Measurements from ENCODE around the gene ZNF70. TPM values are rescaled to one million over a fixed set of nuclear protein-coding genes. Genes with fewer than 3 reads are reported as not detected.
A peak's percentile ranks its signal among the peaks of the same experiment; 100 is the strongest.

The ZNF70 gene
- total RNA-seq = 1 to 10 TPM; 3.2 to 5.0 TPM

GRCh38 chr22:23750714-23751440, at the start of gene ZNF70:
Gene ZNF70 (minus strand): TSS chr22:23751112. CDS start chr22:23745140, 5,972 bp downstream.
- Histone ChIP-seq H3K27ac (peak within 1 kb of the TSS; percentile 88 to 94), H3K27me3 (no peaks in the 10 kb centered on the region), H3K9me3 (no peaks in the 10 kb centered on the region), H3K4me3 (peak within 1 kb of the TSS; percentile 53 to 63), H3K4me1 (peaks cover 0 to 19% of the 10 kb centered on the region in 2 donors), H3K36me3 (no peaks in the 10 kb centered on the region)
- peak in 1 of 2 donors; percentile 31 for TF ChIP-seq CTCF (IDR thresholded peaks at IDR 0.05)
- peak; percentile 82 for DNase-seq (ENCODE audit: low spot score)

DNA sequence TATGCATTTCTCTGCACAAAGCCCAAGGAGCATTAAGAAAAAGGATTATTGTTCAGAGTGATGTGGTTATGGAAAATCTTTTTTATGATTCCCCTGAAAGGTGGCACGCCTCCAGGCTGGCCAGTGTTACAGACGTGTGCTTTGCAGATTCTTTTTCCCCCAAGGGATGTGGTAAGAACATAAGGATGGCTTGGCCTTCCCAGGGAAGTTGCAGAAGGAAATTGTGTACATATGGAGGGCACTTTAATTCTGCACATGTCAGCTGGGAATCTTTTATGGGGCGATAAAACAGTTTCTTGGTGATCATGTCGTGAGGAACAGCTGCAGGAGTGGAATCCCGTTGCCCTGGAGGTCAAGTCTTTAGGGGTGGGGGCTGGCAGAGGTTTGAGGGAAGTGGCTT, 45.5 kb upstream of the ZNF70 start:
- peaks cover 0 to 6% of the 10 kb centered on the region in 2 donors for H3K4me1 ChIP-seq
- H3K27ac ChIP-seq = no peak overlapping the region
- H3K4me3 ChIP-seq = no peak overlapping the region
- H3K36me3 ChIP-seq = peaks cover 77% of the 10 kb centered on the region
- DNase-seq (ENCODE audit: low spot score) = no peak
- no peaks in the 10 kb centered on the region for H3K9me3 ChIP-seq
- H3K27me3 ChIP-seq = no peaks in the 10 kb centered on the region
- no peak for TF ChIP-seq CTCF (IDR thresholded peaks at IDR 0.05)

- no peaks in the 10 kb centered on the region for H3K27me3 ChIP-seq
- TF ChIP-seq CTCF (IDR thresholded peaks at IDR 0.05) = no peak
- peaks cover 55% of the 10 kb centered on the region for H3K36me3 ChIP-seq
- peaks cover 0 to 35% of the 10 kb centered on the region in 2 donors for H3K4me1 ChIP-seq
- no peak overlapping the region for H3K4me3 ChIP-seq
- no peak overlapping the region for H3K27ac ChIP-seq
- no peak for DNase-seq (ENCODE audit: low spot score)
- H3K9me3 ChIP-seq = no peaks in the 10 kb centered on the region
These were observed 42.4 kb upstream of the ZNF70 start for GRCh38 chr22:23793326-23793725.

GRCh38 chr22:23791738-23792645, 41.1 kb upstream of the ZNF70 start:
- Histone ChIP-seq H3K27ac (no peak overlapping the region), H3K27me3 (no peaks in the 10 kb centered on the region), H3K4me3 (no peak overlapping the region), H3K36me3 (peaks cover 48% of the 10 kb centered on the region), H3K4me1 (peaks cover 0 to 45% of the 10 kb centered on the region in 2 donors), H3K9me3 (no peaks in the 10 kb centered on the region)
- DNase-seq (ENCODE audit: low spot score) = no peak
- TF ChIP-seq CTCF (IDR thresholded peaks at IDR 0.05) = no peak

DNA sequence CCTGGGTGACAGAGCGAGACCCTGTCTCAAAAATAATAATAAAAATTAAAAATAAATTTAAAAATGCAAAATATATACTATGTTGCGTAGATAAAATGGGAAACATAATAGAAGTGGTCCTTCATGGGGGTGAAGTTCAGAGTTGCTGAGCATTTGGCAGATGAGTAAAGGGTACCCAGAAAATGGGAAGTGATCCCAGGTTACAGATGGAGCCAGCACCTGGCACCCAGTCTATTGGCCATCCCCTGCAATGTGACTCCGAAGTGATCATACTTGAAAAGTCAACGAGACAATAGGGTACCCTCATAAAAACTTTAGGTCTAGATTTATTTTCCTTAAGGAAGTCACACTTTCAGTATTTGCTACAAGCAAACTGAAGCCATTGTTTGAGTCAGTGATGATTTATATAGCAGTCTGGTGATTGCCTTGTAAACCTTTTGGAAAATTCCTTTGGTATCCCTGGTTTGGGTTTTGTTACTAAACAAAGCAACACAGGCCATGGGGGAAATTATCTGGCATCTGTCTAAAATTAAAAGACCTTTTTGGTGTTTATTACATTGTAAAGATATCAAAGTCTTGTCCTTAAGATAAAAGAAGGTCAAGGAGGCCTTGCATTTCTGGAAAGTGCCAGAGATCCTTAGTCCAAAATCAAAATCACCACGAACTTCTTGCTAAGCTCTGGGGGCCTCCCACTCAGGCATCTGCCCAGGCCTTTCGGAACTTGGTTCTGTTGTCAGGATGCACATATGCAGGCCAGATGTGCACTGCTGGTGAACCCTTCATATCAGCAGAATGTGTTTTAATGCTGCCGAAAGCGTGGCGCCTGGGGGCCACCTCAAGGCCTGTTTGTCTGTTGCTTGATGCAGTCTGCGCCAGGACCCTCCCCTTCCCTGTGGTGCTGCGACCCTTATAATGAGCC, 40.2 kb upstream of the ZNF70 start:
- no peaks in the 10 kb centered on the region for H3K9me3 ChIP-seq
- H3K4me3 ChIP-seq = no peak overlapping the region
- no peak for DNase-seq (ENCODE audit: low spot score)
- no peaks in the 10 kb centered on the region for H3K27me3 ChIP-seq
- peaks cover 41% of the 10 kb centered on the region for H3K36me3 ChIP-seq
- no peak for TF ChIP-seq CTCF (IDR thresholded peaks at IDR 0.05)
- H3K27ac ChIP-seq = no peak overlapping the region
- H3K4me1 ChIP-seq = peaks cover 0 to 50% of the 10 kb centered on the region in 2 donors
